ENCODE results near the gene KMT2D.

Gene KMT2D

DNA sequence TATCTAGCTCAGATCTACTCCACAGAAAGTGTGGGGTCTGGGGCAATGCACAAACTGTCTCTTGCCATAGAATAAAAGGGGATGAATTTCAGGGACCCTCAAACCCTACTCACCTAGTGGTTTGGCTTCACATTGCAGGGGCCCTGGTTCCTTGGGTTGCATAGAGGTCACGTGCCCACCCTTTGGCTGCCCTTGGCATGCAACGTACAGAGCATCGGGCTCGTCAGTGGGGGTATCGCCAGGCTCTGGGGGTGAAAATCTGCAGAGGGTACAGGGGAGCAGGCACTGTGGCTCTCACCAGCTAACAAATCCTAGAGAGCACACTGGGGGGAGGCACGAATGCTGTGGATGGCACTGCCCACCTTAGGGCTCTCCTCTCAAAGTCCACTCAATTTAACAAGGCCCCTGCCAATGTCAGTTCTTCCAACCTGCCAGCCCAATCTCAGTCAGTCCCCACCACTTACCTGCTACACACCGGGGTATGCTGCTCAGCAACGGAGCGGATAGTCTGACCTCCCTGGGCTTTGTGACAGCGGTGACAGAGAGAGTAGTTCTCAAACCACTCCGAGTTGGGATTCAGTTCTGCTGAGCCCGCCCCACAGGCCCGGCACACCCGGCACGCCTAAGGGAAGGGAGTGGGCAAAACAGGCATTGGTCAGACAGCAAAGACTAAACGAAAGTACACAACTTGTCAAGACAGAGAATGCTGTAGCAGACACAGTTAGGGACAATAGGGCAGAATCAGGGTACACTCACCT, 8.0 kb downstream of the KMT2D start:
- no peak for DNase-seq (ENCODE audit: low read depth, low spot score)

DNA sequence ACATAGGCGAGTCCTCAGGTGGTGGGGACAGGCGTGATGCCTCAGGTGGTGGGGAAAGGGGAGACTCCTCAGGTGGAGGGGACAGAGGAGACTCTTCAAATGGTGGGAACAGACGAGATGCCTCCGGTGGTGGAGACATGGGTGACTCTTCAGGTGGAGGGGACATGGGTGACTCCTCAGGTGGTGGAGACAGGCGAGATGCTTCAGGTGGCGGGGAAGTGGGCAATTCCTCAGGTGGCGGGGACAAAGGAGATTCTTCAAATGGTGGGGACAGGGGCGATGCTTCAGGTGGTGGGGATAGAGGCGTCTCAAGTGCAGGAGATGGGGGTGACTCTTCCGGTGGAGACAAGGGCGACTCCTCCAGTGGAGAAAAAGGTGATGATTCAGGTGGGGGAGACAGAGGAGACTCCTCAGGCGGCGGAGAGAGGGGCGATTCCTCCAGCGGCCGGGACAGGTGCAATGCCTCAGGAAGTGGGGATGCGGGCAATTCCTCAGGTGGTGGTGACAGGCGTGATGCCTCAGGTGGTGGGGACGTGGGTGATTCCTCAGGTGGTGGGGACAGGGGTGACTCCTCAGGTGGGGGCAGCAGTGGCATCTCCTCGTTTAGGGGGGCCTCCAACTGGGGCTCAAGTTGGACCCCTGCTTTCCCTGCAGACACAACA, 8.7 kb downstream of the KMT2D start:
- DNase-seq (ENCODE audit: low read depth, low spot score), result no peak

DNA sequence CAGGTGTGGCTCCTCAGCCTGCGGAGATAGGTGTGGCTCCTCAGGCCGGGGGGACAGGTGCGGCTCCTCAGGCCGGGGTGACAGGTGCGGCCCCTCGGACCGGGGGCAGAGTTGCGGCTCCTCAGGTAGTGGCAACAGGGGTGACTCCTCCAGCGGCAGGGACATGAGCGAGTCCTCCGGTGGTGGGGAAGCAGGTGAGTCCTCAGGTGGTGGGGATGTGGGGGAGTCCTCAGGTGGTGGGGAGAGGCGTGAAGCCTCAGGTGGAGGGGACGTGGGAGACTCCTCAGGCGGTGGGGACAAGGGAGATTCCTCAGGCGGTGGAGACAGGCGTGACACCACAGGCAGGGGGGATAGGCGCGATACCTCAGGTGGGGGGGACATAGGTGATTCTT, 9.2 kb downstream of the KMT2D start:
- DNase-seq (ENCODE audit: low read depth, low spot score), result no peak

DNA sequence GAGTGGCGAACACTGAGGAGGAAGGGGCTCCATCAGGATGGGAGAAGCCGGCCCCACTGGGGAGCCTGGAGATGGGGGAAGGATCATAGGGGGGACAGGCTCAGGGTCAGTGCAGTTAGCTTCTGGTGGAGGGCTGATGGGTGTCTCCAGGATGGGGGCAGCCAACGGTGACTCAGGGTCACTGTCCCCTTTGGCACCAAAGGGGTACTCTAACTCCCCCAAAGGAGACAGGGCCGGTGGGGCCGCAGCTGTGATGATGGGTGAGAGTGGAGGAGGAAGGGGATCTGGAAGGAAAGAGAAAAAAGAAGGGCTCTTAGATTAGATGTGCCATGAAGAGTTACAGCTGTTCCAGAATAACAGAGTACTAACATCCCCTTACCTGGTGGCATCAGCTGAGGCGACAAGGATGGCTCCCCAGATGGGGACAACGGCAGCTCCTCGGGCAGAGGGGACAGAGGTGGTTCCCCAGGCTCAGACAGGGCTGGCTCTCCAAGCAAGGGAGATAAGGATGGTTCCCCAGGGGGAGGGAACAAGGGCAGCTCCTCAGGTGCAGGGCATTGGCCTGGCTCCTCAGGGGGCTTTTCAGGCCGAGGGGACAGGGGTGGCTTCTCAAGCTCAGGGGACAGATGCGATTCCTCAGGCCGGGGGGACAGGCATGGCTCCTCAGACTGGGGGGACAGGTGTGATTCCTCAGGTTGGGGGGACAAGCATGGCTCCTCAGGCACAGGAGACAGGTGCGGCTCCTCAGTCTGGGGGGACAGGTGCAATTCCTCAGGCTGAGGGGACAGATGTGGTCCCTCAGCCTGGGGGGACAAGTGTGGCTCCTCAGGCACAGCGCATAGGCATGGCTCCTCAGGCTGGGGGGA, 9.9 kb downstream of the KMT2D start:
- no peak for DNase-seq (ENCODE audit: low read depth, low spot score)

DNA sequence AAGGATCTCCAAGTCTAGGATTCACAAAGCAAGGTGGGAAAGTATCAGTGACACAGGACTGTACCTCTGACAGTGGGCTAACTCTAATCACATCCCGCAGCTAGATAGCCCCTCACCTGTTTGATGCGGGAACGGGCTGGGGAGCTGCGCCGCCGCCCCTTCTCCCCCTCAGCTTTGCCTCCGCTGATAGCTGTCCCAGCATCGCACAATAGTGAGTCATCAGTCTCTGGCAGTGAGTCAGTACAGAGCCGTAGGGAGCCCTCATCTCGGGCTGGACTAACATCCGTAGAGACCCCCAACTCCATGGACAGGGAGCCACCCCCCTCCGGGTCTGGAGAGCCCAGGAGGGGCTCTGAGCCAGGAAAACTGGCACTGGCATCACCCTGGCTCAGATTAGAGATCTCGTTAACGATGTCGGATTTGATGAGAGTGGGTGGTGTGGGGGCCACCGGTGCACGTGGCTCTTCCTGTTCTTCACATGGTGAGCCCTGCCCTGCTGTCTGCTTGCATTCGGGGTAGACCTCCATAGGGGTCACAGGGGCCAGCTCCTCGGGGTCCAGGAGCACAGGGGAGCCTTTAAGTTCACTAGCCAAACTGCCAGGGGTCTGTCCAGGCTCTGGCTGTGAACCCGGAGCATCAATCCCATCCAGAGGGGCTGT, 10.9 kb downstream of the KMT2D start:
- no peak for DNase-seq (ENCODE audit: low read depth, low spot score)

DNA sequence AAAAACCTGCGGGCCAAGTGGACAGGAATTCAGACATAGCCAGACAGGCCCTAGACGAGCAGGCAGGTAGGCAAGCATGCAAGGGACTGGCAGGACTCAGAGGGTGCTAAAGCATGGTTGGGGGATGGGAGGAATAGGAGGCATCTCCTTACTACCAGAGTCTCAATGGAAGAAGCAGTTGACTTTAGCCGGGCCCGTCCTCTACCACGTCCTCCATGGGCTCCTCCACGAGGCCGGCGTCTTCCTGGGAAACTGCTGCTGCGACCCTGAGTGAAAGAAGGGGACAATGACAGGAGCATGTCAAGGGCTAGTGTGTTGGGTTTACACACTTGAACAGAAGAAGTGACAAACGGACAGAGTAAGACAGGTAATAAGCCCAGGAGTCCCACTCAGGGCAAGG, 11.6 kb downstream of the KMT2D start:
- no peak for DNase-seq (ENCODE audit: low read depth, low spot score)

DNA sequence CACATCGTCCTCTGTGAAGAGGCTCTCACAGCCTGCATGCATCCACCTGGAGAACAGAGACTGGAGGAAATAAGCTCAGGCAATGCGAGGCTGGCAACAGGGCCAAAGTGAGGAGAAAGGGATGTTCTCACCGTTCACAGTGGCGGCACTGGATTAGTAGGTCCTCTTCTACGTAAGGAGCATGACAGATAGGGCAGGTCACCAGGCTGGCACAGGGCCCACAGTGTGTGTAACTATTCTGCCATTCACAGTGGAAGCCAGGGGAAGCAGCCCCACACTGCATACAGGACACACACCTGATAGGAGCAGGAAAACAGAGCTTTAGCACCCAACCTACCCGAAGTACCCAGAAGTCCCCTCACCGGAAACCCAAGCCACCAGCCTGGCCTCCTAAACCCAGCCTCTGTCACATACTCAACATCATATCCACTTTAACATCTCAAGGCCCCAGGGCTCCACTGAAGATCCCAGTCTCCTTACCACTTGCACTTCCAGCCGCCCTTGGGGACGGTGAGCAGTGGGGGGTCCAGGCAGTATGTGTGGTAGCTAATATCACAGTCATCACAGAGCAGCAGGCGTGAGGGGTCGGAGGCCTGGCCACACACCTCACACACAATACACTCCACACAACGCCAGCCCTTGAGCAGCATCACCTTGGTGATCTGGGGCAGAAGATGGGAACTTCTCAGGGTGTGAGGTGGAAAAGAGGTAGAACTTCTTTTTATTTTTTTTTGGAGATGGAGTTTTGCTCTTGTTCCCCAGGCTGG, 14.3 kb downstream of the KMT2D start:
- no peak for DNase-seq (ENCODE audit: low read depth, low spot score)

DNA sequence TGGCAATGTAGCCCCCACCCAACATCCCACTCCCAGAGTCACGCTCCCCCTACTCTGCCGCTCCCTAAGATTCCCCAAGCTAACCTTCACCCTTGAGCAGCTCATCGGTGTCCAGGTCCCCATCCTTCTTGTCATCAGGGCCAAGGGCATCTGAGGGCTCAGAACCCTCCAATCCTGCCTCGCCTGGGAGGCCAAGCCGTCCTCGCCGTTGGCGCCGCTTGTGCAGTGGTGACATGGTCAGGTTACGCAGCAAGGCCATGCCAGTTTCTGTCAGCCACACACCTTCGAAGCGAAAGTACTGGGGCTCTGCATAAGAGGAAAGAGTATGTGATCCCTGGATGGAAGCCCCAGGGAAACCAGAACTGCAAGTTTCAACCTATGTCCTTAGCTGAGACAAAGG, 15.9 kb downstream of the KMT2D start:
- DNase-seq (ENCODE audit: low read depth, low spot score), result no peak

DNA sequence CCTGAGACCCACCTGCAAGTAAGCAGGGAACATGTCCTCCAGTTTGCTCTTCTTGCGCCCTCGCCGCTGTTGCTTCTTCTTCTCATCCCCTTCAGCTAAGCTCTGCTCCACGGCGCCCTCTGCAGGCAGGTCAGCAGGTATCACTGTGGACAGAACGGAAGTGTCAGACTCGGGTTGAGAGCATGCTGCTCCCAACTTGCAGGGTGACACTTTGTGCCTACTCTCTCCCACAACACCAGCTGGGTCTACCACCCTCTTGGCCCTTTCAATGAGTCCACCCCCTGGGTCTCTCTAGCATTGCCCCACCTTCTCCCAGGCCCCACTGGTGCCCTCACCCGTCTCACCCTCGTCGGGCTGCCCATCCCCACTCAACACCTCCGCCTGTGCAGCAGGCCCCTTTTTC, 16.7 kb downstream of the KMT2D start:
- no peak for DNase-seq (ENCODE audit: low read depth, low spot score)

DNA sequence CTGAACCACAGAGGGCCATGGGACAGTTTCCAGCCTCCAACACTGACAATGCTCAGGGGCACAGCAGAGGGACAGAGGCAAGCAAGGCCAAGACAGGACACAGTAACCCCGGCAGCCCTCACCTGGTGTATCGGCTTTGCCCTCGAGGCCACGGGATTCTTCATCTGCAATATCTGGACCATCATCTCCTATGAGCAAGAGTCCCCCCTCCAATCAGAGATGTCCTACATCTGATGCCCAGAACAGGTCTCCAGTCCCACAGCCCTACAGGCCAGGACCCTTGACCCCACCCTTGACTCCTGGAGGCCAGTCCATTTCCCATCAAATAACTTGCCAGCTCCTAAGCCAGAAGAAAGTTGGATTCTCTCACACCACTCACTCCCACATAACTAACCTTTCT, 17.4 kb downstream of the KMT2D start:
- DNase-seq (ENCODE audit: low read depth, low spot score), result no peak

DNA sequence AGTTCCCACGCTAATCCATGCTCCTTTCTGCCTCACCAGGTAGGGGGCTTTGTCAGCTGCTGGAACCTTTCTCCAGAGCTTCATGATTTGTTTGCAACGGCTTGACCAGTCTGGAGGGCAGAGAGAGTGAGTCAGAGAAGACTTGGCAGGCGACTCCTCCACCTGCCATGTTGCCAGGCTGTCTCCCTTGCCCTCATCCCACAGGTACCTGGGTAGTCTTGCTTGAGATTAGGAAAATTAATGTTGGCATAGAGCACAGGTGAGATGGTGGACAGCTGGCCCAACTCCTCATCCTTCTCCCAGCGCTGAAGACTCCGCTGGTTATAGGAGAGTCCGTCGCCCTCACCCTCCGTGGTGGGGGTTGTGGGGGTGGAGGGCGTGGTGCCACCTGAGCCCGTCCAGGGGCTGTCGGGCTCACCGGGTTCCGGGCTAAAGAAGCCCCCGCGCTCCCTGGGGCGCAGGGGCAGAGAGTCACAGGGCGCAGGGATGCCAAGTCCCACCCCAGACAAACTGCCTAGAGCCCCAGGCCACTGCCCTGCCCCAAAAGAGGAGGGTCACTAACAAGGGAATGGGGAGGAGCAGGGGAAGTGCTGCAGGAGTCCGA, 18.6 kb downstream of the KMT2D start:
- no peak for DNase-seq (ENCODE audit: low read depth, low spot score)

DNA sequence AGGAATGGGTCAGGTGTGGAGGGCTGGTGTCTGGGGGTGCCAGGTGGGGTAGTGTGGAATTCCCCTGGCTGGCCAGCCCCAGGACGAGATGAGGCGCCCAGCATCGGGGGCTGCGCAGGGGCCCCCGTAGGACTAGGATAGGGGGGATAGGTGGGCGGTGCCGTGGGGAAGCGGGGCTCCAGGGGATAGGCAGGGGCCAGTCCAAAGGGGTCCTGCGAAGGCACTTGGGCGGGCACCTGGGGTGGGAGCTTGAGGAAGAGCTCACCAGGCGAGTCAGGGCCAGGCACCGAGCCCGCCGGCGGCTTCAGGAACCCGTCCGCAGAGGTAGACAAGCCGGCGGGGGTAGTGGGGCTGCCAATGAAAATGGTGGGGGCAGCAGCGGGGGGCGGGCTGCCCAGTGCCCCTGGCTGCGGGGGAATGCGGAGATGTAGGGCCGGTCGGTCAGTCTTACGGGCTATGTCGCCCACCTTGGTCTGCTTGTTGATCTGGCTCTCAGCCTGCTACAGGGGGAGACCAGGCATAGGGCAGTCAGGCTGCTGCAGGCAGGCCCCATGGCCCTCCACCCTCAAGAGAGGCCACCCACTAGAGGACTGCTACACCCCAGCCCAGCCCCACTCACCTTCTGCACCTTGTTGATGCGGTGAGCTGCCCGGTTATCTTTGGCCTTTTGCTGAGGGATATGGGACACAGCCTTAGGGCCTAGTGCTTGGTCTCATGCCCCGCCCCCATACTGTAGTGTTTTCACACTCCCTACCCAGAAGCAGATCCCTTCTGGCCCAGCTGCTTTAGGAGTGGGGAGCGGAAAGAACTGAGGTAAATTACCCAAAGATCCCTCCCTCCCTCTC, 19.3 kb downstream of the KMT2D start:
- no peak for DNase-seq (ENCODE audit: low read depth, low spot score)

DNA sequence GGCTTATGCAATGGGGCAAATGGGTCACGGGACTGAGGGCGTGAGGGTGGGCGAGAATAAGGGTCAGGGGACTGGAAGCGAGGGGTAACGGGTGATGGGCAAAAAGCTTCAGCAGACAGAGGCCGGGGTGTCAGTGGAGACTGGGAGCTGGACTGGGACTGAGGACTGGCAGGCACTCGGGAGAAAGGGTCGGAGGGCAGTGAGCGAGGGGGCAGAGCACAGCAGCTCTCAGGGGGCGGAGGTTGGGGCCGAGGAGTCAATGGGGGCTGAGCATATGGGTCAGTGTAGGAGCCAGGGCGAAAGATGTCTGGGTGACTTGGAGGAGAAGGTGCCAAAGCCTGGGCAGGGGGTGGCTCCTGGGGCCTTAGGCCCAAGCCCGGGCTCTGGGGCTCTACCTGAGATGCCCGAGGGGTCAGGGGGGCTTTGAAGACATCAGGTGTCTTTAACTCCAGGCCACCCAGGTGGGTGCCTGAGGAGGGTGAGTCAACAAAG, 20.2 kb downstream of the KMT2D start:
- DNase-seq (ENCODE audit: low read depth, low spot score), result no peak

DNA sequence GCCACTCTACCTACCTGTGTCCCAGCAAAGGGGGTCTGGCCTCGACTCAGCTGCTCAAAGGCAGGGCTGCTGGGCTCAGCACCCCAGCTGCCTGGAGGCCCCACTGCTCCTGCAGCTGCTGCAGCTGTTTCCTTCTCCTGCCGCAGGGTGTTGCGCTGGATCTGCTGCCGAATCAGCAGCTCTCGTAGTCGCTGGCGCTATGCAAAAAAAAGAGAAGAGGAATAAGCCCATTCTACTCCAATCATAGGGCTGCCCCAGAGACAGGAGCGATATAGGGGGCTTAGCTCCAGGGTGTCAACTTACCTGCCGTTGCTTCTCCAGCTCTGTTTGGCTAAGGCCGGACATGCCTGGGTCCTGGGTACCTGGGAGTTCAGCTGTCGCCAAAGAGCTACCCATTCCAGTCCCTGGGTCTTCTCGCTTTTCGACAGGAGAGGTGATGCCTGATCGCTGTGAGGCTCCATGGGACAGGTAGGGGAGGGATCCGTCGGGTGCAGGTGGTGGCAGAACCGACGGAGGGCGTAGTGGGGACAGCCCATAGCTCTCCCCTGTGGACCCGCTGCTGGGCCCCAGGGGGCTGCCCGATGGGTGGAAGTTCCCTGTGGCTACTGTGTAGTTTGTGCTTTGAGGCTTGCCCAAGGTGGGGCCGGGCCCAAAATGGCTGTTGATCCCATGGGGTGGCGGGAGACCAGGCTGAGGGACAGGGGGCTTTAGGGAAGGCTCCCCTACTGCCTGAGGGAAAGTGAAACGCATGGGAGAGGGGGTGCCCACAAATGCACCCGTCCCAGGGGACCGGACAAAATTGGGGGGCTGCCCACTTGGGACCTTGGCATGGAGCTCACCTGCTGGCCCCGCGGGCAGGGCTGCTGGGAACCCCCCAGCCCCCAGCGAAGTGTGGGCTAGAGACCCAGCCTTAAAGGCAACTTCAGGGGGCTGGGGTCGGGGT, 20.9 kb downstream of the KMT2D start:
- no peak for DNase-seq (ENCODE audit: low read depth, low spot score)

DNA sequence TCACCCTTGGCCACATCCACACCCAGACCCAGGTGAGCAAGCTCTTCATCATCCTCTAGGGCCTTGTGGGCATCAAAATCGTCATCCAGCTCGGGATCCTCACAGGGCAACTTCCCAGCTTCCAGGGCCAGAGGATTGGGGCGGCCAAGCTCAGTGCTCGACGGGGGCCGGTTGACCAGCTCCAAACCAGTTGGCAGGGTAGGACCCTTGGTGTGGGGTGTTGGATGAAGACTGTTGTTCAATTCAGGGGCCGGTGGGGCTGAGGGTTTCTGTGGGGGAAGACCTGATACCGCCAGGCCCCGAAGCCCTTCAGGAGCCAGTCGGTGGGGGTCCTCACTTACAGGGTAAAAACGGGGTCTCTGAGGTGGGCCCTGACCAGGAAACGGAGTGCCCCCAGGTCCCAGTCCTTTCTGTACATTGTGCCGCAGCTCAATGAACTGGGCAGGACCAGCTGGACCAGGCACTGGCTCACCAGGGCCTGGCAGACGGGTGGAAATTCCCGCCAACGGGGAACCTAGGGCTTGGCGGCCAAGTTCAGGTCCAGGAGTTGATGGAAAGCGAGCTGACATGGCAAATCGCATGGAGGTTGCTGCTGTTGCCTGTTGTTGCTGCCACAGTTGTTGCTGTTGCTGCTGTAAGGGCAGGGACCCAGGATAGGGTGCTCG, 22.2 kb downstream of the KMT2D start:
- DNase-seq (ENCODE audit: low read depth, low spot score), result no peak

DNA sequence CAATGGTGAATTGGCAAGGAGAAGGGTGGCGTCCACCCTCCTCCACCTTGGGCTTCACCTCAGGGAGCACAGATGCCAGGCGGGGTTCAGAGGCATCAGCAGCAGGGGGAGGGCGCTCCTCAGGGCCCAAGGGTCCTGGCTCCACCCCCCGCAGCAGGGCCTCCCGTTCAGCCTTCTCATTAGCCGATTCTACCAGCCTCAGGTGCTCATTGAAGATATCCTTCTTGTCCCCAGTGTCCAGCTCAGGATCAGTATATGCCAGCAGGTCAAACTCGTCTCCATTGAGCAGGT, 22.7 kb downstream of the KMT2D start:
- DNase-seq (ENCODE audit: low read depth, low spot score), result no peak

DNA sequence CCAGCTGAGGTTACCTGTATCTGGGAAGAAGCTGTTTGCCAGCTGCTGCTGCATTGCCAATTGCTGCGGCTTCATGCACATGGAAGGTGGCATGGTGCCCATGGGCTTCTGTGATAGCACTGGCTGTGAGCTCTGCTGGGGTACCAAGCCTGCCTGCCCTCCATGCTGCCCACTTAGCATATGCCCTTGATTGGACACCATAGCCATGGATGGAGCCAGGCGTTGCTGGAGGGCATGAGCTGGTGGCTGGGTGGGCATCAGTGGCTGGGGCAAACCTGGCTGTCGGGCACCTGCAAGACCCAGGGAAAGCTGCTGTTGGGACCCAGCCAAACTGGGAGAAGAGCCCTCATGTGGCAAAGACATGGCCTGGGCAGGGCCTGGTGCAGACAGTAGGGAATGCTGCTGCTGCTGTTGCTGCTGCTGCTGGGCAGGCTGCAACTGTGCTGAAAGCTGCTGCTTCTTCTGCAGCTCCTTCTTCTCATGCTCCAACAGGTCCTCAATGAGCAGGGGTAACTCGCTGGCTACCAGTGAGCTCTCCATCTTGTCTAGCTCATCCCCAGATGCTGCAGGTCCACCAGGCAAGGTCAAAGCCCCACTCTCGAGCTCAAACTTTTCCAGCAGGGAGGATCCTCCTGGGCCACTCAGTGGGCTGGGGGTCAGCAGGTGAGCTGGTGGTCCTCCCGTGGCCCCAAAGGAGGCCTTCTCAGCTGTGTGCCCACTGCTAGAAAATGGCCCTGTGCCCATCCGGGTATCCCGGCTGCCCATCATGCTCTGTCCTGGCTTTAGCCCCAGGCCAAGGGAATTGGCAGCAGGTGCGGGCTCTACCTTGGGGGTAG, 23.3 kb downstream of the KMT2D start:
- DNase-seq (ENCODE audit: low read depth, low spot score), result no peak

Measured in smooth muscle cell of the brain vasculature (primary cell).